ENCODE data around the gene ARHGAP15. TPM values are rescaled to one million over a fixed set of nuclear protein-coding genes. Genes with fewer than 3 reads are reported as not detected.

Gene ARHGAP15
- total RNA-seq, 4 donors from 2014 or later: 0.80 to 53.1 (median 12.7) TPM

- in situ Hi-C loops (cut with MboI; ENCODE audit: low pct_ligation_motif_present in 1 of 4, low pct_unique_long_range_greater_than_20kb in 1 of 4, low sequenced_read_pairs in 3 of 4): no loop called here
- WGBS, 2 donors (ENCODE audit: low coverage in 1 of 2): 91 to 93% methylated on average over 2 of the region's 2 CpGs
- intact Hi-C loops (cut with DNase I; ENCODE audit: low total_unique reads): no loop called here
Measured at GRCh38 chr2:143133783-143134182, 4.6 kb downstream of the ARHGAP15 start.

GRCh38 chr2:143138292-143138691 is 9.1 kb downstream of the ARHGAP15 start:
- TF ChIP-seq CTCF (IDR thresholded peaks at IDR 0.05) (no peak), EP300 (IDR thresholded peaks at IDR 0.05; ENCODE audit: low read depth) (no peak), POLR2A (IDR thresholded peaks at IDR 0.05) (no peak), POLR2AphosphoS5 (IDR thresholded peaks at IDR 0.05) (no peak)
- peaks cover 0 to 5% (median 1%) of the 10 kb centered on the region in 4 donors for H3K4me1 ChIP-seq
- no peaks in the 10 kb centered on the region for H3K36me3 ChIP-seq
- H3K4me3 ChIP-seq: no peak overlapping the region
- no peaks in the 10 kb centered on the region for H3K9me3 ChIP-seq
- intact Hi-C loops (cut with DNase I; ENCODE audit: low total_unique reads) (no loop called here), in situ Hi-C loops (cut with MboI; ENCODE audit: low pct_ligation_motif_present in 1 of 4, low pct_unique_long_range_greater_than_20kb in 1 of 4, low sequenced_read_pairs in 3 of 4) (no loop called here)
- 45 to 64% methylated on average over 3 of the region's 3 CpGs for WGBS, 2 donors (ENCODE audit: low coverage in 1 of 2)
- DNase-seq: no peak
- no peak overlapping the region for H3K27ac ChIP-seq
- no peaks in the 10 kb centered on the region for H3K27me3 ChIP-seq

More at GRCh38 chr2:143133783-143134182, 4.6 kb downstream of the ARHGAP15 start:
- TF ChIP-seq POLR2AphosphoS5 (IDR thresholded peaks at IDR 0.05) (no peak), EP300 (IDR thresholded peaks at IDR 0.05; ENCODE audit: low read depth) (no peak), POLR2A (IDR thresholded peaks at IDR 0.05) (no peak), CTCF (IDR thresholded peaks at IDR 0.05) (no peak)
- Histone ChIP-seq H3K36me3 (no peaks in the 10 kb centered on the region), H3K27ac (no peak overlapping the region), H3K4me3 (no peak overlapping the region), H3K27me3 (no peaks in the 10 kb centered on the region), H3K4me1 (no peaks in the 10 kb centered on the region), H3K9me3 (no peaks in the 10 kb centered on the region)
- DNase-seq: no peak

- DNase-seq: no peak
- Histone ChIP-seq H3K4me3 (no peak overlapping the region), H3K9me3 (no peaks in the 10 kb centered on the region), H3K27ac (no peak overlapping the region), H3K27me3 (no peaks in the 10 kb centered on the region), H3K36me3 (no peaks in the 10 kb centered on the region), H3K4me1 (peaks cover 0 to 5% (median 1%) of the 10 kb centered on the region in 4 donors)
- TF ChIP-seq POLR2A (IDR thresholded peaks at IDR 0.05) (no peak), EP300 (IDR thresholded peaks at IDR 0.05; ENCODE audit: low read depth) (no peak), CTCF (IDR thresholded peaks at IDR 0.05) (no peak), POLR2AphosphoS5 (IDR thresholded peaks at IDR 0.05) (no peak)
- intact Hi-C loops (cut with DNase I; ENCODE audit: low total_unique reads) (no loop called here), in situ Hi-C loops (cut with MboI; ENCODE audit: low pct_ligation_motif_present in 1 of 4, low pct_unique_long_range_greater_than_20kb in 1 of 4, low sequenced_read_pairs in 3 of 4) (no loop called here)
- 50 to 74% methylated on average over 2 of the region's 2 CpGs for WGBS, 2 donors (ENCODE audit: low coverage in 1 of 2)
Measured at GRCh38 chr2:143139835-143140393, 10.7 kb downstream of the ARHGAP15 start.

GRCh38 chr2:143140864-143141661 is 11.8 kb downstream of the ARHGAP15 start:
- DNase-seq: no peak
- Histone ChIP-seq H3K4me1 (peaks cover 0 to 5% (median 1%) of the 10 kb centered on the region in 4 donors), H3K9me3 (no peaks in the 10 kb centered on the region), H3K27me3 (no peaks in the 10 kb centered on the region), H3K4me3 (no peak overlapping the region), H3K27ac (no peak overlapping the region), H3K36me3 (no peaks in the 10 kb centered on the region)
- TF ChIP-seq POLR2A (IDR thresholded peaks at IDR 0.05) (no peak), POLR2AphosphoS5 (IDR thresholded peaks at IDR 0.05) (no peak), CTCF (IDR thresholded peaks at IDR 0.05) (no peak), EP300 (IDR thresholded peaks at IDR 0.05; ENCODE audit: low read depth) (no peak)
- in situ Hi-C loops (cut with MboI; ENCODE audit: low pct_ligation_motif_present in 1 of 4, low pct_unique_long_range_greater_than_20kb in 1 of 4, low sequenced_read_pairs in 3 of 4): no loop called here
- intact Hi-C loops (cut with DNase I; ENCODE audit: low total_unique reads): no loop called here
- WGBS, 2 donors (ENCODE audit: low coverage in 1 of 2): 54 to 55% methylated on average over 1 of the region's 1 CpG

Data from transverse colon (tissue), 4 donors.